Liver (tissue), 9 donors: ENCODE results near the gene OLFML2A. TPM values are rescaled to one million over a fixed set of nuclear protein-coding genes. Genes with fewer than 3 reads are reported as not detected.
A peak's percentile ranks its signal among the peaks of the same experiment; 100 is the strongest.

Experiments used
- DNase-seq: peaks from one replicate; pipeline ENCODE4 v3.0.0-alpha.2; 2017; ENCODE audit warnings: low spot score
- H3K27ac ChIP-seq, 2 donors: one replicate each; pipeline ENCODE4 v1.7.0; 2013; ENCODE audit warnings: inconsistent platforms in 2 of 2, low read length in 2 of 2, control low read depth in 1 of 2, low read depth in 1 of 2, mild to moderate bottlenecking in 1 of 2
- H3K27me3 ChIP-seq, 4 donors: one replicate each; pipeline versions ENCODE4 v1.6.1 to v1.7.0; 2013; ENCODE audit warnings: low read length in 3 of 4, inconsistent platforms in 1 of 4, mild to moderate bottlenecking in 1 of 4, moderate library complexity in 1 of 4; ENCODE audit not compliant: control insufficient read depth in 4 of 4, insufficient read depth in 4 of 4
- H3K36me3 ChIP-seq, 4 donors: one replicate each; pipeline versions ENCODE4 v1.6.1 to v1.7.0; 2013; ENCODE audit warnings: low read length in 3 of 4, mild to moderate bottlenecking in 3 of 4, low read depth in 1 of 4, moderate library complexity in 1 of 4; ENCODE audit not compliant: control insufficient read depth in 4 of 4, insufficient read depth in 3 of 4
- H3K4me1 ChIP-seq, 4 donors: one replicate each; pipeline versions ENCODE4 v1.6.1 to v1.7.0; 2013; ENCODE audit warnings: low read length in 3 of 4, mild to moderate bottlenecking in 3 of 4, moderate library complexity in 1 of 4; ENCODE audit not compliant: control insufficient read depth in 4 of 4, insufficient read depth in 4 of 4
- H3K4me3 ChIP-seq, 3 donors: one replicate each; pipeline versions ENCODE4 v1.6.1 to v1.7.0; 2013; ENCODE audit warnings: low read length in 3 of 3, control low read depth in 1 of 3, low read depth in 1 of 3, mild to moderate bottlenecking in 1 of 3
- H3K9ac ChIP-seq, 2 donors: one replicate each; pipeline ENCODE4 v1.7.0; 2013; ENCODE audit warnings: low read length in 2 of 2, mild to moderate bottlenecking in 2 of 2, moderate library complexity in 2 of 2, control low read depth in 1 of 2, low read depth in 1 of 2
- H3K9me3 ChIP-seq, 4 donors: one replicate each; pipeline versions ENCODE4 v1.6.1 to v1.7.0; 2013; ENCODE audit warnings: low read length in 3 of 4; ENCODE audit not compliant: control insufficient read depth in 4 of 4
- EGR1 ChIP-seq, 2 donors: IDR thresholded peaks; 2 replicates each; pipeline ENCODE4 v1.6.1; 2016 to 2018; ENCODE audit warnings: antibody characterized with exemption in 2 of 2, low read depth in 2 of 2
- FOXA1 ChIP-seq: IDR thresholded peaks from 2 replicates; pipeline ENCODE4 v1.6.1; 2016; ENCODE audit warnings: antibody characterized with exemption
- GABPA ChIP-seq, 2 donors: IDR thresholded peaks in 1 of 2; conservative IDR thresholded peaks in 1 of 2; 2 replicates each; pipeline ENCODE4 v1.6.1; 2016; ENCODE audit warnings: antibody characterized with exemption in 2 of 2, mild to moderate bottlenecking in 1 of 2, moderate library complexity in 1 of 2
- HNF4G ChIP-seq: IDR thresholded peaks from 2 replicates; pipeline ENCODE4 v1.6.1; 2016; ENCODE audit warnings: antibody characterized with exemption
- RAD21 ChIP-seq, 2 donors: IDR thresholded peaks; 2 replicates each; pipeline ENCODE4 v1.6.1; 2016; ENCODE audit warnings: antibody characterized with exemption in 2 of 2, mild to moderate bottlenecking in 2 of 2
- WGBS: extraction: QIAGEN DNeasy Blood & Tissue Kit; methylation state at CpG from one replicate; pipeline ENCODE4 v1.1.7; 2013; 5-methylcytosine and 5-hydroxymethylcytosine counted together
- polyA plus RNA-seq, 2 donors: library from polyadenylated mRNA; stranded (reverse) in 1 of 2; unstranded in 1 of 2; fragments of 200-250 nt in 1 of 2; fragments of >200 nt in 1 of 2; fragmentation: Nextera tagmentation in 1 of 2; extraction: Ambion mirVana in 1 of 2; gene quantifications; one replicate each; pipeline versions ENCODE4 v1.2.1 to v1.2.3, GENCODE V29; 2013 to 2015
- total RNA-seq, 2 donors: library from RNA; depleted of rRNA; stranded (reverse); fragments of >200 nt; gene quantifications; one replicate each; pipeline ENCODE4 v1.2.3, GENCODE V29; 2014
- TF ChIP-seq, protein P1 (sequence below): fragments of 150-350 bp; IDR thresholded peaks from 2 replicates; pipeline ENCODE4 v1.5.1; 2017; ENCODE audit warnings: improper control_type of control experiment, low read depth, low read length; ENCODE audit not compliant: missing input control
- TF ChIP-seq, protein P2 (sequence below): IDR thresholded peaks from 2 replicates; pipeline ENCODE4 v1.6.1; 2016; ENCODE audit warnings: antibody characterized with exemption, mild to moderate bottlenecking
- TF ChIP-seq, protein P3 (sequence below): IDR thresholded peaks from 2 replicates; pipeline ENCODE4 v1.6.1; 2016; ENCODE audit warnings: antibody characterized with exemption
- TF ChIP-seq, protein P4 (sequence below): IDR thresholded peaks from 2 replicates; pipeline ENCODE4 v1.6.1; 2016; ENCODE audit warnings: antibody characterized with exemption
- donor health status: healthy.
- donor health status: healthy.
- donor health status: healthy.
- donor health status: healthy.
- donor health status: healthy.

Gene OLFML2A
- total and polyA plus RNA-seq, 4 donors = 0.15 to 1.1 (median 0.53) TPM

DNA sequence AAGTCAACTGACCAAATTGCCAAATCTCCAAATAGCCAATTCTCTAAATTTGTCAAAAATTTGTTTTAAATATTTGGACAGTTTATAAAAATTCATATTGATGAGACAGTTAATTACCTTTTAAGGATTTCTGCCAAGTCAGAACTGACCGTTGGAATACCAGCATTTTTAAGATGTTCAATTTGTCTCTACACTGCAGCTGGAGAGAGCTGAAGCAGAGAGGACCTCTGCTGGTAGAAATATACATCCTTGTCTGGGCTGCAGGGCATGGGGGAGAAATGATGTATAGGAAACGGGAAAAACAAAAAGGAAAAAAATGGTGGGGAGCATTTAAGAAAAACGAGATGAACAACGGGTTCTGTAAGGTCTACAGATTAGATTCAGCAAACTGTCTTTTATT lies 22.6 kb upstream of the OLFML2A start:
- 48% methylated on average over 4 of the region's 4 CpGs for WGBS
- peaks cover 0 to 20% (median 5%) of the 10 kb centered on the region in 4 donors for H3K4me1 ChIP-seq
- no peak overlapping the region for H3K9ac ChIP-seq
- no peaks in the 10 kb centered on the region for H3K27me3 ChIP-seq
- TF ChIP-seq GABPA (IDR thresholded peaks at IDR 0.05 in 1 of 2, conservative IDR thresholded peaks at IDR 0.05 in 1 of 2) = no peak
- TF ChIP-seq, protein P1, sequence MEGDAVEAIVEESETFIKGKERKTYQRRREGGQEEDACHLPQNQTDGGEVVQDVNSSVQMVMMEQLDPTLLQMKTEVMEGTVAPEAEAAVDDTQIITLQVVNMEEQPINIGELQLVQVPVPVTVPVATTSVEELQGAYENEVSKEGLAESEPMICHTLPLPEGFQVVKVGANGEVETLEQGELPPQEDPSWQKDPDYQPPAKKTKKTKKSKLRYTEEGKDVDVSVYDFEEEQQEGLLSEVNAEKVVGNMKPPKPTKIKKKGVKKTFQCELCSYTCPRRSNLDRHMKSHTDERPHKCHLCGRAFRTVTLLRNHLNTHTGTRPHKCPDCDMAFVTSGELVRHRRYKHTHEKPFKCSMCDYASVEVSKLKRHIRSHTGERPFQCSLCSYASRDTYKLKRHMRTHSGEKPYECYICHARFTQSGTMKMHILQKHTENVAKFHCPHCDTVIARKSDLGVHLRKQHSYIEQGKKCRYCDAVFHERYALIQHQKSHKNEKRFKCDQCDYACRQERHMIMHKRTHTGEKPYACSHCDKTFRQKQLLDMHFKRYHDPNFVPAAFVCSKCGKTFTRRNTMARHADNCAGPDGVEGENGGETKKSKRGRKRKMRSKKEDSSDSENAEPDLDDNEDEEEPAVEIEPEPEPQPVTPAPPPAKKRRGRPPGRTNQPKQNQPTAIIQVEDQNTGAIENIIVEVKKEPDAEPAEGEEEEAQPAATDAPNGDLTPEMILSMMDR = peak; percentile 8
- peak; percentile 50 to 61 for TF ChIP-seq RAD21 (IDR thresholded peaks at IDR 0.05)
- TF ChIP-seq, protein P2, sequence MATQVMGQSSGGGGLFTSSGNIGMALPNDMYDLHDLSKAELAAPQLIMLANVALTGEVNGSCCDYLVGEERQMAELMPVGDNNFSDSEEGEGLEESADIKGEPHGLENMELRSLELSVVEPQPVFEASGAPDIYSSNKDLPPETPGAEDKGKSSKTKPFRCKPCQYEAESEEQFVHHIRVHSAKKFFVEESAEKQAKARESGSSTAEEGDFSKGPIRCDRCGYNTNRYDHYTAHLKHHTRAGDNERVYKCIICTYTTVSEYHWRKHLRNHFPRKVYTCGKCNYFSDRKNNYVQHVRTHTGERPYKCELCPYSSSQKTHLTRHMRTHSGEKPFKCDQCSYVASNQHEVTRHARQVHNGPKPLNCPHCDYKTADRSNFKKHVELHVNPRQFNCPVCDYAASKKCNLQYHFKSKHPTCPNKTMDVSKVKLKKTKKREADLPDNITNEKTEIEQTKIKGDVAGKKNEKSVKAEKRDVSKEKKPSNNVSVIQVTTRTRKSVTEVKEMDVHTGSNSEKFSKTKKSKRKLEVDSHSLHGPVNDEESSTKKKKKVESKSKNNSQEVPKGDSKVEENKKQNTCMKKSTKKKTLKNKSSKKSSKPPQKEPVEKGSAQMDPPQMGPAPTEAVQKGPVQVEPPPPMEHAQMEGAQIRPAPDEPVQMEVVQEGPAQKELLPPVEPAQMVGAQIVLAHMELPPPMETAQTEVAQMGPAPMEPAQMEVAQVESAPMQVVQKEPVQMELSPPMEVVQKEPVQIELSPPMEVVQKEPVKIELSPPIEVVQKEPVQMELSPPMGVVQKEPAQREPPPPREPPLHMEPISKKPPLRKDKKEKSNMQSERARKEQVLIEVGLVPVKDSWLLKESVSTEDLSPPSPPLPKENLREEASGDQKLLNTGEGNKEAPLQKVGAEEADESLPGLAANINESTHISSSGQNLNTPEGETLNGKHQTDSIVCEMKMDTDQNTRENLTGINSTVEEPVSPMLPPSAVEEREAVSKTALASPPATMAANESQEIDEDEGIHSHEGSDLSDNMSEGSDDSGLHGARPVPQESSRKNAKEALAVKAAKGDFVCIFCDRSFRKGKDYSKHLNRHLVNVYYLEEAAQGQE = no peak
- no peak overlapping the region for H3K4me3 ChIP-seq
- DNase-seq = no peak
- H3K9me3 ChIP-seq = no peaks in the 10 kb centered on the region
- no peak overlapping the region for H3K27ac ChIP-seq
- no peaks in the 10 kb centered on the region for H3K36me3 ChIP-seq

DNA sequence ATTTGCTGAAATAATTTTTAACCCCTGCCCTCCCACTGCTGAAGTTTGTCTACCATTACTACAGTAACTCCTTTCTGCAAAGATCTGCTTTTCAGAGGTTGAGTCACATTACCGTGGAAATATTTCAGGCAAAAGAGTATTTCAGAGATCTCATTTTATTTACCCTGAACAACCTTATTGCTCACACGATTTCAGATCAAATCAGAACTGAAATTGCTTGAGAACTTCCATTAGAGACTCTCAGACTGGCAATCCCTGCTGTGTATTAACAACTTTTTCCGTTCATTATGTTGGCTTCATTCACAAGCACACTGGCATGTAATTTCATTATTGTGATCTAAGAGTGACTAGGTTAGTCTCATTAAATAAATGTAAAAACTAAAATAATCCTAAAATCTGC lies 21.9 kb upstream of the OLFML2A start:
- Histone ChIP-seq H3K4me3 (no peak overlapping the region), H3K27ac (no peak overlapping the region), H3K27me3 (no peaks in the 10 kb centered on the region), H3K4me1 (peaks cover 0 to 16% (median 4%) of the 10 kb centered on the region in 4 donors), H3K9ac (no peak overlapping the region), H3K9me3 (no peaks in the 10 kb centered on the region), H3K36me3 (no peaks in the 10 kb centered on the region)
- 81% methylated on average over 3 of the region's 3 CpGs for WGBS
- no peak for DNase-seq
- TF ChIP-seq, protein P1 = no peak
- TF ChIP-seq EGR1 (IDR thresholded peaks at IDR 0.05; ENCODE audit: low read depth in 2 of 2) (no peak), HNF4G (no peak), FOXA1 (no peak)
- TF ChIP-seq, protein P3, sequence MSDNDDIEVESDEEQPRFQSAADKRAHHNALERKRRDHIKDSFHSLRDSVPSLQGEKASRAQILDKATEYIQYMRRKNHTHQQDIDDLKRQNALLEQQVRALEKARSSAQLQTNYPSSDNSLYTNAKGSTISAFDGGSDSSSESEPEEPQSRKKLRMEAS = no peak
- TF ChIP-seq, protein P4, sequence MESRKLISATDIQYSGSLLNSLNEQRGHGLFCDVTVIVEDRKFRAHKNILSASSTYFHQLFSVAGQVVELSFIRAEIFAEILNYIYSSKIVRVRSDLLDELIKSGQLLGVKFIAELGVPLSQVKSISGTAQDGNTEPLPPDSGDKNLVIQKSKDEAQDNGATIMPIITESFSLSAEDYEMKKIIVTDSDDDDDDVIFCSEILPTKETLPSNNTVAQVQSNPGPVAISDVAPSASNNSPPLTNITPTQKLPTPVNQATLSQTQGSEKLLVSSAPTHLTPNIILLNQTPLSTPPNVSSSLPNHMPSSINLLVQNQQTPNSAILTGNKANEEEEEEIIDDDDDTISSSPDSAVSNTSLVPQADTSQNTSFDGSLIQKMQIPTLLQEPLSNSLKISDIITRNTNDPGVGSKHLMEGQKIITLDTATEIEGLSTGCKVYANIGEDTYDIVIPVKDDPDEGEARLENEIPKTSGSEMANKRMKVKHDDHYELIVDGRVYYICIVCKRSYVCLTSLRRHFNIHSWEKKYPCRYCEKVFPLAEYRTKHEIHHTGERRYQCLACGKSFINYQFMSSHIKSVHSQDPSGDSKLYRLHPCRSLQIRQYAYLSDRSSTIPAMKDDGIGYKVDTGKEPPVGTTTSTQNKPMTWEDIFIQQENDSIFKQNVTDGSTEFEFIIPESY = no peak
